GM10266 (cell line): ENCODE data around the gene ETHE1.
A peak's percentile ranks its signal among the peaks of the same experiment; 100 is the strongest.

Source experiments
- DNase-seq: peaks from one replicate; pipeline ENCODE4 v3.0.0; 2012; ENCODE audit errors: extremely low spot score
- TF ChIP-seq, protein P1 (sequence below): IDR thresholded peaks from 2 replicates; pipeline ENCODE4 v1.5.1; 2012; ENCODE audit warnings: mild to moderate bottlenecking, low read depth; ENCODE audit not compliant: control insufficient read depth, insufficient read depth; ENCODE audit errors: missing control alignments

ETHE1 gene

DNA sequence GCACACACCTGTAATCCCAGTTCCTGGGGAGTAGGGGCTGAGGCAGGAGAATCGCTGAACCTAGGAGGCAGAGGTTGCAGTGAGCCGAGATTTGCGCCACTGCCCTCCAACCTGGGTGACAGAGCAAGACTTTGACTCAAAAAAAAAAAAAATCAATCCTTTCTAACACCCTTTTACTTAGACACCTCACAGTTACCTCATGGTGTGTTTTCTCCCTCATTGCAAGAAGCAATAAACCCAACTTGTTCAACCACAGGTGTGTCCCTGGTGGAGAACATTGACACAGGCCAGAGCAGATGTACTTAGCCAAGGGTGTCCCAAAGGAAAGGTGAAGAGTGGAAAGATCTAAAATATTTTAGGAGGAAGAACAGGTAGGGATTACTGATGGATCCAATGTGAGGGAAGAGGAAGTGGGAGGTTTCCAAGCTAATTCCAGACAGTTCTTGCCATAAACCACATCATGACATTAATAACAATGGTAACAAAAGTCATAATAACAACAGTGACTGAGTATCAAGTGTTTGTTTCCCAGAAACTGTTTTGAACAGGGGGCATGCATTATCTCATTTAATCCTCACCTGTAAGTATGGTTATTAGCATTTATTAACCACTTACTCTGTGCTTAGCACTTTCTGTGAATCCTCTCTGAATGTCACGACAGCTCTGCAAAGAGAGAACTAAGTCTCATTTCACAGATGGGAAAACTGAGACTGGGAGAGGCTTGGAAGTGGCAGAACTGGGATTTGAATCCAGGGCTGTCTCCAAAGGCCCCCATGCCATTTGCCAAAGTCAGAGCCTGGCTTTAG is 58.4 kb downstream of the ETHE1 start:
- DNase-seq, result no peak
- TF ChIP-seq, protein P1, sequence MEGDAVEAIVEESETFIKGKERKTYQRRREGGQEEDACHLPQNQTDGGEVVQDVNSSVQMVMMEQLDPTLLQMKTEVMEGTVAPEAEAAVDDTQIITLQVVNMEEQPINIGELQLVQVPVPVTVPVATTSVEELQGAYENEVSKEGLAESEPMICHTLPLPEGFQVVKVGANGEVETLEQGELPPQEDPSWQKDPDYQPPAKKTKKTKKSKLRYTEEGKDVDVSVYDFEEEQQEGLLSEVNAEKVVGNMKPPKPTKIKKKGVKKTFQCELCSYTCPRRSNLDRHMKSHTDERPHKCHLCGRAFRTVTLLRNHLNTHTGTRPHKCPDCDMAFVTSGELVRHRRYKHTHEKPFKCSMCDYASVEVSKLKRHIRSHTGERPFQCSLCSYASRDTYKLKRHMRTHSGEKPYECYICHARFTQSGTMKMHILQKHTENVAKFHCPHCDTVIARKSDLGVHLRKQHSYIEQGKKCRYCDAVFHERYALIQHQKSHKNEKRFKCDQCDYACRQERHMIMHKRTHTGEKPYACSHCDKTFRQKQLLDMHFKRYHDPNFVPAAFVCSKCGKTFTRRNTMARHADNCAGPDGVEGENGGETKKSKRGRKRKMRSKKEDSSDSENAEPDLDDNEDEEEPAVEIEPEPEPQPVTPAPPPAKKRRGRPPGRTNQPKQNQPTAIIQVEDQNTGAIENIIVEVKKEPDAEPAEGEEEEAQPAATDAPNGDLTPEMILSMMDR, result no peak

DNA sequence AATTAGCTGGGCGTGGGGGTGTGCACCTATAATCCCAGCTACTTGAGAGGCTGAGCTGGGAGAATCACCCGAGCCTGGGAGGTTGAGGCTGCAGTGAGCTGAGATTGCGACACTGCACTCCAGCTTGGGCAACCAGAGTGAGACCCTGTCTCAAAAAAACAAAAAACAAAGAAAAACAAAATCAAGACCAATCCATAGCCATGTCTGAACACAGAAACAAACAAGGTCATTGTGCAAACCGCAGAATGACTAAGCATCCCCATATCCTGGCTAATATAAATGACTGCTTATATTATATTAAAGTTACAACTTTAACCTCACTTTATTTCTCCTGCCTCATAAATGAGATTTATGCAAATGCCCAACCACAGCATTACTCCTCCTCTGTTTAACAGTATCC is 59.3 kb downstream of the ETHE1 start:
- DNase-seq, result no peak
- TF ChIP-seq, protein P1, result no peak

DNA sequence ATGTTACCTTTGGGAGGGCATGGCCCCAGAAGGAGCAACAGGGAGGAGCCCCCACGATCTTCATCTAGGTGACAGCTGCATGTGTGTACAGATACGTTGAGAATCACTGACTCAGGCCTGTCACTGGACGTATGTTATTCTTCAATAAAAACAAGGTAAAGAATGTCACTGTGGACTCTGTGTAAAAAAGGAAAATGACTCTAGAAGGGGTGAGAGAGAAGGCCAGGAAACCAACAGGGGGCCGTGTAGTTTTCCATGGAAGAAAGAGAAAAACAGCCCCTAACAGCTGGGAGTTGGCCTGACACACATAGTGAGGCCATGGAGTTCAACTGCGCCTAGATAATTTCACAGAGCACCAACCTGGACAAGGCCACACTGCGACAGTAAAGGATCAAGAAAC is 59.7 kb downstream of the ETHE1 start:
- TF ChIP-seq, protein P1, result no peak
- no peak for DNase-seq

- no peak for DNase-seq
- TF ChIP-seq, protein P1, result no peak
Observed at GRCh38 chr19:43466793-43467192, 60.2 kb downstream of the ETHE1 start.

- no peak for DNase-seq
- TF ChIP-seq, protein P1, result no peak
Observed at GRCh38 chr19:43465468-43466120, 61.4 kb downstream of the ETHE1 start, which contains the start of gene LYPD3. TSS of gene LYPD3 (minus strand) at chr19:43465608. CDS start at chr19:43465571, 37 bp downstream.

DNA sequence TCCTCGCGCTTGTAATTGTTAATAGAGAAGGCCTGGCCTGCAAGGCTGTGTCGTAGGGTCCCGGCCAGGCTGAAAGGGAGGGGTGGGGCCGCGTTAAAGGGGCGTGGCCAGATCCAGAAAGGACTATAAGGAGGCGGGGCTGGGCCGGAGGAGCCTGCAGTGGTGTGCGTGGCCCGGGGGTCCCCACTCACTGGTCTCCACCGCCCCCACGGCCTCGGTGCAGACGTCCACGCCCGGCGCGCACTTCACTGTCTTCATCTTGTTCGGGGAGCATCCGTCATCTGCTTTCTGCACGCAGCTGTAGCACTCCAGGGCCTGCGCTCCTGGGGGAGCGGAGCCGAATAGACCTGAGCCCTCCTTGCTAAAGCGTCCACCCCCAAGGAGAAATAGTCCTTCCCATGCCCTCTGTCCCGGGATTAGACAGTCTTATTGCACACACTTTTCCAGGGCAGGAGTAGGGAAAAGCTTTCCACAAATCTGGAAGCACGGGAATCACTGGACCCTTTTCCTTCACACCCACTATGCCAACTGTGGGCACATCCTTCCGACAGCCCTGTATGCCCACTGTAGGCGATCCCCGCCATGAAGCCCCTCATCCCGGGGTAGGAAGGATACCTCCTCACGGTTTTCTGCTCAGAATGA is 62.7 kb downstream of the ETHE1 start:
- TF ChIP-seq, protein P1, result no peak
- peak; percentile 80 for DNase-seq
